Measurements from ENCODE around the gene NAA40.

DNA sequence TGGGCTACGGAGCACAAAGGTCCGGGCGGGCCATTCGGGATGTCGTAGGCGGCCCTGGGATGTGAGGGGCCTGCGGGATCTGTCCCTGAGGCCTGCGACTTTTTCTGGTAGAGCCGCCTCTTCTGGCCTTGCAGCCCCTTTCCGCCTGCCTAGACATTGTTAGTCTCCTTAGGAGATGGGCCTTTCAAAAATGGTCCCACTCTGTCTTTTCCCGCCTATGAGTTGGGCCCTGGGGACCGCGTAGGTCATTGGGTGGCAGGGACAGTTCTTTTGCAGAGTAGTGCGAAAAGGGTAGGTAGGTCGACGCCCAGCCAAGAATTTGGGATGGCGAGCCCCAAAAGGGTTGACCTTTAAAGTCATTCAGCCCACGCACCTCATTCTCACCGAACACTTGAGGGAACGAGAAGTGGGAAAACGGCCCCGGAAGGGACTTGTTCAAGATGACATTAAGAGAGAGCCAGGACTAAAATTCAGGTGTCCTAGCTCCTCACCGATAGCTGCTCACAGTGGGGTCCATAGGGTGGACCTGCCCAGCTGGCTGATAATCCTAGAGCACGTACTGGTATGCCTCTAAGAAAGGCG lies 48.2 kb downstream of the NAA40 start:
- TF ChIP-seq, protein P1, sequence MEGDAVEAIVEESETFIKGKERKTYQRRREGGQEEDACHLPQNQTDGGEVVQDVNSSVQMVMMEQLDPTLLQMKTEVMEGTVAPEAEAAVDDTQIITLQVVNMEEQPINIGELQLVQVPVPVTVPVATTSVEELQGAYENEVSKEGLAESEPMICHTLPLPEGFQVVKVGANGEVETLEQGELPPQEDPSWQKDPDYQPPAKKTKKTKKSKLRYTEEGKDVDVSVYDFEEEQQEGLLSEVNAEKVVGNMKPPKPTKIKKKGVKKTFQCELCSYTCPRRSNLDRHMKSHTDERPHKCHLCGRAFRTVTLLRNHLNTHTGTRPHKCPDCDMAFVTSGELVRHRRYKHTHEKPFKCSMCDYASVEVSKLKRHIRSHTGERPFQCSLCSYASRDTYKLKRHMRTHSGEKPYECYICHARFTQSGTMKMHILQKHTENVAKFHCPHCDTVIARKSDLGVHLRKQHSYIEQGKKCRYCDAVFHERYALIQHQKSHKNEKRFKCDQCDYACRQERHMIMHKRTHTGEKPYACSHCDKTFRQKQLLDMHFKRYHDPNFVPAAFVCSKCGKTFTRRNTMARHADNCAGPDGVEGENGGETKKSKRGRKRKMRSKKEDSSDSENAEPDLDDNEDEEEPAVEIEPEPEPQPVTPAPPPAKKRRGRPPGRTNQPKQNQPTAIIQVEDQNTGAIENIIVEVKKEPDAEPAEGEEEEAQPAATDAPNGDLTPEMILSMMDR (IDR thresholded peaks at IDR 0.05; ENCODE audit: insufficient read depth, low read length), result no peak
- TF ChIP-seq, protein P2, sequence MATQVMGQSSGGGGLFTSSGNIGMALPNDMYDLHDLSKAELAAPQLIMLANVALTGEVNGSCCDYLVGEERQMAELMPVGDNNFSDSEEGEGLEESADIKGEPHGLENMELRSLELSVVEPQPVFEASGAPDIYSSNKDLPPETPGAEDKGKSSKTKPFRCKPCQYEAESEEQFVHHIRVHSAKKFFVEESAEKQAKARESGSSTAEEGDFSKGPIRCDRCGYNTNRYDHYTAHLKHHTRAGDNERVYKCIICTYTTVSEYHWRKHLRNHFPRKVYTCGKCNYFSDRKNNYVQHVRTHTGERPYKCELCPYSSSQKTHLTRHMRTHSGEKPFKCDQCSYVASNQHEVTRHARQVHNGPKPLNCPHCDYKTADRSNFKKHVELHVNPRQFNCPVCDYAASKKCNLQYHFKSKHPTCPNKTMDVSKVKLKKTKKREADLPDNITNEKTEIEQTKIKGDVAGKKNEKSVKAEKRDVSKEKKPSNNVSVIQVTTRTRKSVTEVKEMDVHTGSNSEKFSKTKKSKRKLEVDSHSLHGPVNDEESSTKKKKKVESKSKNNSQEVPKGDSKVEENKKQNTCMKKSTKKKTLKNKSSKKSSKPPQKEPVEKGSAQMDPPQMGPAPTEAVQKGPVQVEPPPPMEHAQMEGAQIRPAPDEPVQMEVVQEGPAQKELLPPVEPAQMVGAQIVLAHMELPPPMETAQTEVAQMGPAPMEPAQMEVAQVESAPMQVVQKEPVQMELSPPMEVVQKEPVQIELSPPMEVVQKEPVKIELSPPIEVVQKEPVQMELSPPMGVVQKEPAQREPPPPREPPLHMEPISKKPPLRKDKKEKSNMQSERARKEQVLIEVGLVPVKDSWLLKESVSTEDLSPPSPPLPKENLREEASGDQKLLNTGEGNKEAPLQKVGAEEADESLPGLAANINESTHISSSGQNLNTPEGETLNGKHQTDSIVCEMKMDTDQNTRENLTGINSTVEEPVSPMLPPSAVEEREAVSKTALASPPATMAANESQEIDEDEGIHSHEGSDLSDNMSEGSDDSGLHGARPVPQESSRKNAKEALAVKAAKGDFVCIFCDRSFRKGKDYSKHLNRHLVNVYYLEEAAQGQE (IDR thresholded peaks at IDR 0.05; ENCODE audit: insufficient replicate concordance, low read depth), result no peak
- TF ChIP-seq POLR2AphosphoS5 (IDR thresholded peaks at IDR 0.05; ENCODE audit: low read depth), result 0 out of 2 replicates have a peak, but pooled peaks have one; percentile 15
- TF ChIP-seq GABPA (IDR thresholded peaks at IDR 0.05; ENCODE audit: low read depth), result no peak

Data from HL-60 (cell line).